Breast epithelium (tissue), 3 donors: ENCODE measurements around the gene MTRF1.

ENCODE experiments used
- POLR2A ChIP-seq: fragments of 450-650 bp; IDR thresholded peaks from one replicate; pipeline ENCODE4 v1.6.1; 2016; ENCODE audit warnings: antibody characterized with exemption, mild to moderate bottlenecking, moderate library complexity
- TF ChIP-seq, protein P1 (sequence below), 3 donors: fragments of 450-650 bp; IDR thresholded peaks; one replicate each; pipeline ENCODE4 v1.5.1; 2016 to 2017; ENCODE audit warnings: antibody characterized with exemption in 3 of 3, mild to moderate bottlenecking in 3 of 3, moderate library complexity in 3 of 3

DNA sequence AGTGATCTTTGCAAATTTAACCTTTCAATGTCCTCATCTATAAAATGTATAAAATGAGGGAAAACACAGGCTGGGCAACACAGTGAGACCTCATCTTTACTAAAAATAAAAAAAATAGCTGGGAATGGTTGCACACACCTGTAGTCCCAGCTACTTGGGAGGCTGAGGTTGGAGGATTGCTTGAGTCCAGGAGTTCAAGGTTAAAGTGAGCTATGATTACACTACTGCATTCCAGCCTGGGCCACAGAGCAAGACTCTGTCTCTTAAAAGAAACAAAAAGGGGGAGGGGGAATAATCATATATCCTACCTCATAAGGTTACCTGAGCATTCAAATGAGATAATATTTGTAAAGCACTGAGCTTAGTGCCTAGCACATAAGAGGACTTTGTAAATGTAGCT, 5.8 kb downstream of the MTRF1 start:
- TF ChIP-seq POLR2A, result no peak
- TF ChIP-seq, protein P1, sequence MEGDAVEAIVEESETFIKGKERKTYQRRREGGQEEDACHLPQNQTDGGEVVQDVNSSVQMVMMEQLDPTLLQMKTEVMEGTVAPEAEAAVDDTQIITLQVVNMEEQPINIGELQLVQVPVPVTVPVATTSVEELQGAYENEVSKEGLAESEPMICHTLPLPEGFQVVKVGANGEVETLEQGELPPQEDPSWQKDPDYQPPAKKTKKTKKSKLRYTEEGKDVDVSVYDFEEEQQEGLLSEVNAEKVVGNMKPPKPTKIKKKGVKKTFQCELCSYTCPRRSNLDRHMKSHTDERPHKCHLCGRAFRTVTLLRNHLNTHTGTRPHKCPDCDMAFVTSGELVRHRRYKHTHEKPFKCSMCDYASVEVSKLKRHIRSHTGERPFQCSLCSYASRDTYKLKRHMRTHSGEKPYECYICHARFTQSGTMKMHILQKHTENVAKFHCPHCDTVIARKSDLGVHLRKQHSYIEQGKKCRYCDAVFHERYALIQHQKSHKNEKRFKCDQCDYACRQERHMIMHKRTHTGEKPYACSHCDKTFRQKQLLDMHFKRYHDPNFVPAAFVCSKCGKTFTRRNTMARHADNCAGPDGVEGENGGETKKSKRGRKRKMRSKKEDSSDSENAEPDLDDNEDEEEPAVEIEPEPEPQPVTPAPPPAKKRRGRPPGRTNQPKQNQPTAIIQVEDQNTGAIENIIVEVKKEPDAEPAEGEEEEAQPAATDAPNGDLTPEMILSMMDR (IDR thresholded peaks at IDR 0.05), result no peak
